Measurements from ENCODE around the gene HSPG2.

HSPG2 gene

DNA sequence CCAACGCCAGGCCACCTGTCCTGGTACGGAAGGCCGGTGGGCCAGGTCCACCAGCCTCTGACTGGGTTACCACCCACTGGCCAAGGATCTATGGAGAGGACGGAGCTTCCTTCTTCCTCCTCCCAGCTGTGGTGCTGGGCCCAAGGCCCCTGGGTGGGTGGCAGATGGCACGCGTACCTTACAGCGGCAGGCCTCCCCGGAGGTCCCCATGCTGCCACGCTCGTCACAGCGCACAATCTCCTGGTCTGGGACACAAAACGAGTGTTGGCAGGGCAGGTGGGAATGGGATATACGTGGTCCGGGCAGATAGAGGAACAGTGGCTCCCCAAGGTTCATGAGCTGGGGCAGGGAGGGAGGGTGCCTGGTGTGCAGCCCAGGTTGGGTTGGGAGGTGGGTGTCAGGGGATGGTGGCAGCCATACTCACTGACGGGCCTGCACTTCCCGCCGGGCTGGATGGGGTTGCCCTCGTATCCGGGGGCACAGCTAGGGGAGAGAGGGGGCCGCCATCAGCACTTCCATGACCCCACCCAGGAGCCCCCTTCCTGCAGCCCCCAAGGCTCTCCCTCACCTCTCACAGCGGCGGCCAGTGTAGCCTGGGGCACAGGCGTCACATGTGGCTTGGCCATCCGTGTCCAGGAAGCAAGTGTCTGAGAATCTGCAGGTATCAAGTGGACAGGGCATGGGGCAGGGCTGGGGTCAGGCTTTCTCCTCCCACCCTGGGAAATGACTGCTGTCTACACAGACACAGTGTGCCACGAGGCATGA lies 58.9 kb downstream of the HSPG2 start:
- no peak for DNase-seq

DNA sequence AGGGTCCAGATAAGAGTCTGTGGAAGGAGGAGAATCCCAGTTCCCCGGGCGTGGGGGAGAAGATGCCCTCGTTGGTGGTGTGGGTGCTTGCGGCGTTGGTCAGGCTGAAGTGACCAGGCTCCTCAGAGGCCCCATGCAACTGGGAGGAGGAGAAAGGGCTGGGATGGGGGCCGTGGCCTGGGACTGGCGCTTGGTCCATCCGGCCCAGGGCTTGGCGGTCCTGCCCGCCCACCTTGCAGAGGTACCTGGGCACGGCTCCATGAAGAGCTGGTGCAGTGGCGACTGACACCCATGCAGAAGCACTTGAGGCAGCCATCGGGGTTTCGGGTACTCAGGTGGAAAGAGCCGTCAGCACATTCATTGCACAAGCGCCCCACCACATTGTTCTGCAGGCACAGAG lies 60.8 kb downstream of the HSPG2 start:
- no peak for DNase-seq

DNA sequence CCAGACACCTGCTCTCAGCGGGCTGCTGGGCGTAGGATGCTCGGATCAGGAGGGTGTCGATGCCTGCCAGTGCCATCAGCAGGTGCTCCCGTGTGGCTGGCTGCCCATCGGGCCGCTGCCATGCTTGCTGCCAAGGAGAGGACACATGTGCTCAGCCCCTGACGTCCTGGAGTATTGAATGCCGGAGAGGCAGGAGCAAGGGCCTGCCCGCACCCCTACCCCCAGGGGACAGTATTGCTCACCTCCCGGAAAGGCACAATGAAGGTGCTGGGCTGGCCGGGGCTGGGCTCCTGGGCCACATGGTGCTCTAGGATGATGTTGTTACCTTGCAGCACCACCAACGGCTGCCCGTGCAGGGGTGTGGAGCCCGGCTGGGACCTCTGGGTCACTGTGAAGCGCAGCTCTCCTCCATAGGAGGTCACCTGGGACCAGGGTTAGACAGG lies 61.5 kb downstream of the HSPG2 start:
- no peak for DNase-seq

DNA sequence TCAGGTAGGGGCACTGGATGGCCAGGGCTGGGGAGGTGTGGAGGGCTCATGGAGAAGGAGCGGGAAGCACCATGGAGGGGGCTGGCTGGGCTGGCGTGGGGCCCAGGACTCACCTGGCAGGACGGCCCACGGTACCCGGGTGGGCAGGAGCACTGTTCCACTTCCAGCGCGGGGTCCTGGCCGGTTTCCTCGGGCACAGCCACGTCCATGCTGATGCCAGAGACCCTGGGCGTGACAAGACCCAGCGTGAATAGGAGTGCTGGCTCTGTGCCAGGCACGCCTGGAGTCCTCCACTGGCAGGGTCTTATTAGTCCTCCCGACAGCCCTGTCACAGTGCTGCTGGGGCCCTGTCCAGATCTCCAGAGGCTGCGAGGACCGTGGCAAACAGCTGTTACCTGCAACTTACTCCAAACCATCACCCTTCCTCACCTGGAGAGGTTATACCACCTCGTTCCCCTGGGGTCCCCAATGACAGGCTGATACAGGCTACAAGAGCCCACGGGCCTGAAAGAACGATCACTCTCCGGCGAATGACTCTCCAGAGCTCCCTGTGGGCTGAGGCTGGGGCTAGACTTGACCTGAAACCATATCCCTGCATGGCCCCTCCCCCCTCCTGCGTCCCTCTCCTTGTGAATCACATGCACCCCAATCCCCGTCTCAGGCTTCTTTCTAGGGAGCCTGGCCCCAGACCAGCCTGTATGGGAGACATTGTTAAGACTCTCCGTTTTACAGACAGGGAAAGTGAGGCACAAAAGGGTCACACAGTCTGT lies 62.1 kb downstream of the HSPG2 start:
- DNase-seq = no peak

DNA sequence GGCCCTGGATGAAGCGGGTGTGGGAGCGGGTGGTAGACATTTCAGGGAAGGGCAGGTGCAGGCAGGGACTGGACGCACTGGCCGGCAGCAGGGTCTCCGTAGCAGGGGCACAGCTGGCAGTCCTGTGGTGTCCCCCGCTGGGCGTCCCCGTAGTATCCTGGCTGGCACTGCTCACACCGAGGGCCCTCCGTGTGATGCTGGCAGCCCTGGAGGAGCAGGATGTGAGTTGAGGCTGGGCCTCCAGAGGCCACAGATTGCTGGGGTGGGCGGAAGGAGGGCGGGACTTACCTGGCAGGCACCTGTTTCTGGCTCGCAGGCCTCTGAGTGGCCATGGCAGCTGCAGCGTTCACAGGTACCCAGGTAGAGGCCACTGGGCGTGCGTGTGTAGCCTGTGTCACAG lies 62.8 kb downstream of the HSPG2 start:
- DNase-seq = no peak

DNA sequence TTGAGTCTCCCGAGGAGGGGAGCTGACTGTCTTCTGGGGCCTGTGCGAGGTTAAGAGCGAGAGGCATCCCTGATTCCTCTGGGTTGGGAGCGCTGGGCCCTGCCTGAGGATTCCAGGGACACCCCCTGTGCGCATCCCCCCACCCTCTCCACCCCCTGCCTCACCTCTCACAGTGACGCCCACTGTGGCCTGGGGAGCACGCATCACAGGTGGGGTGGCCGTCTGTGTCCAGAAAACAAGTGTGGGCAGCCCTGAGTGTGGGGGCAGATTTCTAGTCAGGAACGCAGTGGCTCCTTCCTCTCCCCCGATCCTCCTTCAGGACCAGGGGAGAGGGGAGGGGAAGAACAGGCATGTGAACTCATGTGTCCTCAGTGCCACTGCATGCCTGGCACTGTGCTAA lies 63.3 kb downstream of the HSPG2 start:
- DNase-seq = no peak

DNA sequence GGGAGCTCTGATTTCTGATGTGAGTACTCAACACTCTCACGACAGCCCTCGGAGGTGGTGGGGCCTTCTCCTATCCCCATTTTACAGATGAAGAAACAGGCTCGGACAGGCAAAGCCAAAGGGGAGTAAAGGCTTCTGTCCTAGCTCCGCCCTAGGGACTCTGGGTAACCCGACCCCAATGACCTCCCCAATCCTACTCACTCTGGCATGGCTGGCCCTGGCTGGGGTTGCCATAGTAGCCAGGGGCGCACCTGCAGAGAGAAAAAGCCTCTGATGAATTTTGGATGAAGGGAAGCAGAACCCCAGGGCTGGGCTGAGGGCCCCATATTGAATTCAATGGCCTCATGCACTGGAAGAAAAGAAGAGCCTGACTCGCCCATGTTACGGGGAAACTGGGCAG lies 63.9 kb downstream of the HSPG2 start:
- DNase-seq = no peak

DNA sequence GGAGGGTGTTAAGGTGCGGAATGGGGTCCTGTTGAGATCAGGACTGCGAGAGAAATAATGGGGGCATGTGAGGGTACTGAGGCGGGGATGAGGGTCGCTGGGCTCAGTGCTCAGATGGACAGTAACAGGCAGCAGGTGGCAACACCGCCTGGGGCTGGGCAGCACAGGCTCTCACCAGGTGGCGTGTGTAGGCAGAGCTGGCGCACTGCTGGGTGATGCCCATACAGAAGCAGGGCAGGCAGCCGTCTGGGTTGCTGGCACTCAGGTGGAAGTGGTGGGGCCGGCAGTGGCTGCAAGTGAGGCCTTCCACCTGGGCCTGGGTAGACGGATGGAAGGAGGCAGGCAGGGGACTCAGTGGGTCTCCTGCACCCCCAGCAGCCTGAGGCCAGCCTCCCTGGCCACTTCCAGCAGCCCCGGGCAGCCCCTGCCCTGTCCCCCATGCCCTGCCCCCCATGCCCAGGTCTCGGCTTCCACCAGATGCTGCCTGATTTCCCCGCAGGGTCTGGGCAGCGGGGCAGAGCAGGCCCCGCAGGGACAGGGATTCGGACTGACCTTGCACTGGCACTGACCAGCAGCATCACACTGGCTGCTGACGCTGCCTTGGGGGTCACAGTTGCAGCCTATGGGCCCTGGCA lies 64.5 kb downstream of the HSPG2 start:
- no peak for DNase-seq

DNA sequence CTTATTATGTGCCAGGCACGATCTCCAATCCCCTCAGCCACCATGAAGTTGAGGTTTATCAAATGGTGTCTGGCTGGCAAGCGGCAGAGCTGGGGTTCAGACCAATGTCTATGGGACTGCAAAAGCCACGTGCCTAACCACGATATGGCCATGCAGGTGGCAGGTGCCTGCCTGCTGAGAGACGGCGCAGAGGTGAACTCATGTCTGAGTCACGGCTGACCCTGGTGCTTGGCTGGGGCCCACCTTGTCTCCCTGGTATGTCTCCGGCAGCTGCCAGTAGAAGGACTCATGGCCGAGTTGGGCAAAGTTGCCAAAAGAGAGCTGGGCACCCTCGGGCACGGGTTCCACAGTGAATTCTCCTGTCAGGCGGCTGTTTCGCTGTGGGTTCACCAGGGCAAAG lies 65.2 kb downstream of the HSPG2 start:
- no peak for DNase-seq

DNA sequence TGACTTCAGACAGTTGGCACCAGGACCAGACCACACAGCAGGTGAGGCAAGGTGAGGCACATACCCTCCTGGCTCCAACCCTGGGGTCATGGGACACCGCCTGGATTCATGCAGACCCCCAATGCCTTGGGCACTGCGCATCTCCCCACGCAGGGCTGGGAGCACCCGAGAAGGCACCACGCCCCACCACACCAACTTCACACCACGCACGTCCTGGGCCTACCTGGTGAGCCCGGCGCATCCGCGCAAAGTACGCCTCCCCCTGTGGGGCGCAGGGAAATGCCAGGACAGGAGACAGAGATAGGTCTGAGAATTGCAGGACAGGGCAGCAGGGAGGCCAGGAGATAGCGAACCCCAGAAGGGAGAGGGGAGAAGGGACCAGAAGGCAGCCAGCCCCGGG lies 66.5 kb downstream of the HSPG2 start:
- no peak for DNase-seq

DNA sequence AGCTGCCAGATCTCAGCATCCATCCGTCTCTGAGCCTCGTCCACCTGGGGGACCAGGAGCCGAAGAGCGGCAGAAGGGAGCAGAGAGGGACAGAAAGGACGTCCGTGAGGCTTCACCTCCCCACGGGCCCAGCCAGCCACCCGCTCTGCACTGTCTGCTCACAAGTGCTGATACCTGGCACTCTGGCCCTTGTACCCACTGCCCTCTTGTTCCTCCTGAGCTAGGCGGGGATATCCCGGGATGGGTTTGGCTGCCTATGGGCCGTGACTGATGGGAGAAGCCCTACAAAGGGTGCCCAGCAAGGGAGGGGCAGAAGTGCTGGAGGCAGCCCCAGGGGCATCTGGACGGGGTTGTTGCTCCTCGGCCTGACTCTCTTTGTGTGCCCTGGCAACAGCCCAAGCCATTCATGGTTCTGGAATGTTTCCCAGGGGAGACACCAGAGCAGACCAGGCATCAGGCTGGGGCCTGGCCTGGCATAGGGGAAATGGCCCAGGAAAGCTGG lies 67.4 kb downstream of the HSPG2 start:
- DNase-seq = peak; percentile 97

DNA sequence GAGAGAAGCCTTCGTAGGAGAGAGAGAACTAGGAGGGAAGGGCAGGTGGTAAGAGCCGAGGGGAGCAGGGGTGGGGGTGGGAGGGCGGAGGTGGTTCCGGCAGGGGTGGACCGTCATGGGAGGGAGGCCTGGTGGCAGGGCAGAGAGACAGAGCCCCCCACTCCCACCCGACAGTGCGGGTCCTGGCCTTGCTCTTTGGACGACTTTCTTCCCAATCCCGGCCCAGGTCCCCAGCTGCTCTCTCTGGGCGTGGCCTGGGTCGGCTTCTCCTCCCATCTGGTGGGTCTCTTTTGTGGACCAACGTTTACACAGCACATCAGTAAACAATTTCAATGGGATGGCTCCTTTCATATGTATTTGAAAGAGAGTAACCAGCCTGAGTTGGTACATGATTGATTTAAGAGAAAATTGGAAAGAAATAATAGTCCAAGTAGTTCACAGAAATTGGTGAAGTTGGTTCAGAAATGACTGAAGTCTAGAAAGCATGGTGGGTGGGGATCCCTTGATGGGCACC lies 68.1 kb downstream of the HSPG2 start:
- DNase-seq = no peak

DNA sequence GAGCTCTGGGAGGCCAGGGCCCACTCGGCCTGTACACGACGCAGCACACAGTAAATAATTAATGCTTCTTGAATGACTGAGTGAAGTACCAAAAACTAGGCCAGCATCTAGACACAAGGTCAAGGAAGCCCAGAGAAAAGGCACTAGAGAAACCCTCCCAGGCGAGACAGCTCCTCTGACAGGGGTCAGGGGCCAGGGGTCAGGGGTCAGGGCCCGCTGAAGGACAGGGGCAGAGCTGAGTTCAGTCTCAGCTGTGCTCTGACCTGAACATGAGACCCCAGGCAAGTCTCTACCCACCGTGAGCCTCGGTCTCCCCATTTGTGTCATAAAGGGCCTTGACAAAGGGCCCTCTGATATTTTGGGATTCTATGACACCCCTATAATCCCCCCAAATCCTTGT lies 68.6 kb downstream of the HSPG2 start:
- no peak for DNase-seq

DNA sequence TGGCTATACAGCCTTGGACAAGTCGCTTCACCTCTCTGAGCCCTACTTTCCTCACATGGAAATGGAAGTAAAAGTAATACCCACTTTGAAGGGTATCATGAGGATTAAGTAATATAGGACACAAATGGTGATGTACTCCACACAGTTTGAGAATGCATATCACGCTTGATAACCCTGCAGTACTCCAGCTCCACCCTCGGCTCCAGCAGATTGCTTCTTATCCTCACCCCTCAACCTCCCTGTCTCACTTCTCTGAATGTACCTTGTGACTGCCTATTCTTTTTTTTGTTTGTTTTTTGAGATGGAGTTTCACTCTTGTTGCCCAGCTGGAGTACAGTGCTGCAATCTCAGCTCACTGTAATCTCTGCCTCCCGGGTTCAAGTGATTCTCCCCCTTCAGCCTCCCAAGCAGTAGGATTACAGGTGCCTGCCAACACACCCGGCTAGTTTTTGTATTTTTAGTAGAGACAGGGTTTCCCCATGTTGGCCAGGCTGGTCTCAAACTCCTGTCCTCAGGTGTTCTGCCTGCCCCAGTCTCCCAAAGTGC lies 69.6 kb downstream of the HSPG2 start:
- DNase-seq = no peak

DNA sequence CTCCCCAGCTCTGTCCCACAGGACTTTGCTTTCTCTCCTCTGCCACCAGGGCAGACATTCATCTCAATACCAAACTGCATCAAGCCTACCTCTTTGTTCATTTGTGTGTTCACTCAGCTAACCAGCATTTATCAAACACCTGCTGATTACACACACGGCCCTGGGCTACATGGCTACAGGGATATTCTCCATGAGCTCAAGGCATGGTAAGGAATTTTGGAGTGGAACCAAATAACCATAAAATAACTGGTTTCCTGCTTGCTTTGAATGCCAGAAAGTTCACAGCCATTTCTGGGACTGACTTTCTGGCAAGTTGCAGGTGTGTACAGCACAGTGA lies 70.4 kb downstream of the HSPG2 start:
- peak; percentile 41 for DNase-seq

DNA sequence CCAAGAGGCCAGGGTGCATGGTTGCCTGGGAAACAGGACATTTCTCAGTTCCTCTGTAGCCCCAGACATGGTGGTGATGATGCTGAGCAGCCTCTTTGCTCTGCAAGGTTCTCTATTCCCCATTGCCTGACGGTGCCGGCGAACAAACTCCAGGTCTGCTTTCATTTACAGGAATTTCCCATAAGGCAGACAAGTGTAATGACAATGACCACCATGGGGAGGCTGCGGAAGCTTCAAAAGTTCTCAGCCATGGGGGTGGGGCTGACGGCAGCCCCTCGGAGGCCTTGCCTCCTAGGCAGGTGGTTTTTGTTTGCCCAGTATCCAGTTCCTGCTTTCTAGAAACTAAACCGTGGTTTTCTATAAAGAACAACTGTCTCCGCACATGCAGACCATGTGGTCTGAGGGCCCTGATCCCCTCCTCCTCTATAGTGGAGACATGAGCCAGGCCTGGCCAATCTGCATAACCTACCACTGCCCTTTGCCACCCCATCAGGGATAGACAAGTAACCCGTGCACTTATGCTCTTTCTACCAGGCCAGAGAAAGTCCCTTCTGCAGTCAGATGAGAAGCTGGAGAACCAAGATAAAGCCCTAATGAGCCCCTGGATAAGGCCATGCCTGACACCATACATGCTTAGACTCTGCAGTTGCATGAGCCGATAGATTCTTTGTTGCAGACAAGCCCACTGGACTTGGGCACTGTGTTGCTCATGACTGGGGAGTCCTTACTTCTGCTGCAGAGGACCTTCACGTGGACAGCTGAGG lies 71.0 kb downstream of the HSPG2 start:
- DNase-seq = no peak

DNA sequence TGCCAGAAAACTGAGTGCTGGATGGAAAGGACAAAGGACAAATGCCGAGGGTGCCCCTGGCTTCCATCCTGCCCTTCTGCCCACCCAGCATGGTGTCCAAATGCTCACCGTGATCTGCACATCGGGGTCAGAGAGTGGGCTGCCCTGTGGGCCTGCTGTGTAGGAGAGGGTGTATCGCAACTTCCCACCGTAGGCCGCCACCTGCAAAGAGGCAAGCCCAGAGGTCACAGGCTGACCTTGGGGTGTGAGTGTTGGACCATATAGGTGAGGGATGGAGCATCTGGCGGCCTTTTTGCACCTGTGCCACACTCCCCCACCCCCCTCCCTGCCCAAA lies 71.5 kb downstream of the HSPG2 start:
- DNase-seq = no peak

DNA sequence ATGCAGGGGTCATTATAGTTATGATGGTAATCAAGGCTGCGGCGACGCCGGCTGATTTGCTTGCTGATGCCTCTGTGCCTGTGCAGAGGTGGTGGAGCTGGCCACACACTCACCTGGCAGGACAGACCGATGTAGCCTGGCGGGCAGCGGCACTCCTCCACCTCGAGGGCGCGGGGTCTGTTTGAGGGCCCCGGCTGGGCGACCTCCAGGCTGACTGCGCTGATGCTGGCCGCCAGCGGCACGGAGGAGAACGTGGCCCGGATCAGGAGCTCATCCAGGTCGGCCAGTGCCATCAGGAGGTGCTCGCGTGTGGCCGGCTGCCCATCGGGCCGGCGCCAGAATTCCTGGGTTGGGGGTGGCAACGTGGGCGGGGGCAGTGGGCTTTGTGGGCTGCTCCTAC lies 72.4 kb downstream of the HSPG2 start:
- no peak for DNase-seq

DNA sequence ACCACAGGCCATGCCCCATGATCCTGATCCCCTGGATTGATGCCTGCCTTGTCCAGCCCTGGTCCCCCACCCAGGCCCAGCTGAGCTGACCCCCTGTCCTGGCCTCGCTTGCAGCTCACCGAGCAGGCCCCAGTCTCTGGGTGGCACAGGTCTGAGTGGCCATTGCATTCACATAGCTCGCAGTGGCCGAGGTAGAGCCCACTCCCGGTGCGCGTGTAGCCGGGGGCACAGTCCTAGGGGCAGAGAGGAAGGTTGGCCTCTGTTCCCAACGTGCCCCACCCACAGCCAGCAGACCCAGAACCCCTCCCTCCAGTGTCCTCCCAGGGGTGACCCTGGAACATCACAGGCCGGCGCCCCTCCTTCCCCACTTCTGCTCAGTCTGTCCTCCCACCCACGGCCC lies 73.1 kb downstream of the HSPG2 start:
- DNase-seq = no peak

DNA sequence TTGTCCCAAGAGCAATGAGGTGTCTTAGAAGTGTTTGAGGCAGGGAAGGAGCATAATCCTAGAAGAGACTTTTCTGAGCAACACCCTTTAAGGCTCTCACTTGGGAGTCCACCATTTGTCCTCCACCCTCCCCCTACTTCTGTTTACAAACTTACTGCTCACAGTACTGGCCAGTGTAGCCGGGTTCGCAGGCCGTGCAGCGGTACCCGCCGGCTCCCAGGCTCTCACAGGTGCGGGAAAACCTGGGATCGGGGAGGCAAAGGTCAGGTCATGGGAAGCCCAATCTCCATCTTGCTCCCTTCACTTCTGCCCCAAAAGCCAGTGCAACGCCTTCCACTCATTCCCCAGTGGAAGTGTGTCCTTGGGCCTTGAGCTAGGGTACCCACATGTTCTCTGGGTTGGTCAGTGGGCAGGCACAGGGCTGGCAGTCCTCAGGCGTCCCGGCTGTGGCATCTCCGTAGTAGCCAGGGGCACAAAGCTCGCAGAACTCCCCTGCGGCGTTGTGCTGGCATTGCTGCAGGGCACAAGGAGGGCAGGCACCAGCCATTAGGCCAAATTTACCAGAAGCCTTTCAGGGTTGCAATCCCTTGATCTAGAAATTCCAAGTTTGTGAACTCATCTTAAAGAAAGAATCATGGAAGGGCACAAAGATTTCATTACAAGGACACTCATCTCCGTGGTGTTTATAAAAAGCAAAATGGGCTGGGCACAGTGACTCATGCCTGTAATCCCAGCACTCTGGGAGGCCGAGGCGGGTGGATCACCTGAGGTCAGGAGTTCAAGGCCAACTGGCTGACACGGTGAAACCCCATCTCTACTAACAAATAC lies 75.3 kb downstream of the HSPG2 start:
- peak; percentile 77 for DNase-seq

DNA sequence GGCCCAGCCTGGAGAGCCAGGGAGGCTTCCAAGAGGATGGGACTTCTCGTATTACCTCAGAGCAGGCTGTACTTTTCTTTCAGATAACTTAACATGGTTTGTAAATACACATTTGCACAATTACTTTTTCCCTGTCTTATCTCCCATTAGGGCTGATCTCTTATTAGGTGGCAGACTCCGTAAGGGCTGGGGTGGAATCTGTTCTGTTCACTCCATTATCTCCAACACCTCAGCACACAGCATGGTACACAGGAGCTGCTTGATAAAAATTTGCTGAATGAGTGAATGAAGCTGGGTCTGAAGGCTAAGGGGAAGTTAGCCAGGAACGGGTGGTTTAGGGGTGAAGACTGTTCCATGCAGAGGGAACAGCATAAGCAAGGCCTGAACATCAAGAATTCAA lies 76.1 kb downstream of the HSPG2 start:
- DNase-seq = no peak

DNA sequence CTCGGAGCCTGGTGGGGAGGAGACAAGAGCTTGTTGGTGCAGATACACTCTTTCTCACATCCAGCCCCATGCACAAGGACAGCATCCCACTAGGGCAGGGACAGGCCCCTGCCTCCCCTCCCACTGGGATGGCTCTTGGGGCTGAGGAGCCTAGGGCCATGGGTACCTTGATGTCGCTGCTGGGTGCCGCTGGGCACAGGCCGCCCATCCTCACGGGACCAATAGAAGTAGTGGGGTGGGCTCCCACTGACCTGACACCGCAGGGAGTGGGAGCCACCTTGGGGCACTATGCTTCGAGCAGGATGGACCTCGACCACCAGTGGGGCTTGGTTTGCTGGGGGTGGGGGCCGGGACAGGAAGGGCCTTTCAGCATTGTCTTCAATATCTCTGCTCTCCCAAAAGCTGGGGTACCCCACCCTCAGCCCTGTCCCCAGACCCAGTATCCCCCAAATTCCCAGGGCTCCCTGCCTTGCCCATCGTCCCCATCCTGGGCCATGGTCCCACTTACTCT lies 77.4 kb downstream of the HSPG2 start:
- DNase-seq = no peak
